Measurements from ENCODE around the gene OXNAD1.
"Not testable (repeated sequence)": the region's sequence is repeated elsewhere in the genome, so short reads cannot be mapped to it uniquely, and the experiment has no call there.

Gene OXNAD1

GRCh38 chr3:16304061-16305010, 39.3 kb downstream of the OXNAD1 start:
- peak; percentile 90 for DNase-seq

- DNase-seq, result no peak
These were observed 40.1 kb downstream of the OXNAD1 start for GRCh38 chr3:16305111-16305541.

- DNase-seq, result no peak
These were observed 43.0 kb downstream of the OXNAD1 start for GRCh38 chr3:16307832-16308531.

- DNase-seq, result no peak
These were observed 43.7 kb downstream of the OXNAD1 start for GRCh38 chr3:16308727-16309126.

GRCh38 chr3:16309558-16309957, 44.5 kb downstream of the OXNAD1 start:
- peak; percentile 84 for DNase-seq

GRCh38 chr3:16310486-16310885, 45.5 kb downstream of the OXNAD1 start:
- not testable (repeated sequence) for DNase-seq

GRCh38 chr3:16311960-16312451, 47.0 kb downstream of the OXNAD1 start:
- peak; percentile 65 for DNase-seq

GRCh38 chr3:16313886-16314645, 49.1 kb downstream of the OXNAD1 start:
- no peak for DNase-seq

GRCh38 chr3:16315623-16316022, 50.6 kb downstream of the OXNAD1 start:
- no peak for DNase-seq

GRCh38 chr3:16316396-16316795, 51.4 kb downstream of the OXNAD1 start:
- no peak for DNase-seq

- no peak for DNase-seq
These were observed 52.0 kb downstream of the OXNAD1 start for GRCh38 chr3:16316847-16317560.

- no peak for DNase-seq
These were observed 52.5 kb downstream of the OXNAD1 start for GRCh38 chr3:16317561-16317945.

GRCh38 chr3:16318176-16318575, 53.2 kb downstream of the OXNAD1 start:
- no peak for DNase-seq

GRCh38 chr3:16319307-16319706, 54.3 kb downstream of the OXNAD1 start:
- DNase-seq, result peak; percentile 77

- DNase-seq, result peak; percentile 21
These were observed 54.7 kb downstream of the OXNAD1 start for GRCh38 chr3:16319723-16320122.

GRCh38 chr3:16320711-16321110, 55.7 kb downstream of the OXNAD1 start:
- DNase-seq, result no peak

GRCh38 chr3:16322189-16322588, 57.2 kb downstream of the OXNAD1 start:
- no peak for DNase-seq

- no peak for DNase-seq
These were observed 58.7 kb downstream of the OXNAD1 start for GRCh38 chr3:16323737-16324136.

GRCh38 chr3:16325850-16326249, 60.8 kb downstream of the OXNAD1 start:
- no peak for DNase-seq

- DNase-seq, result no peak
These were observed 61.8 kb downstream of the OXNAD1 start for GRCh38 chr3:16326724-16327349.

- no peak for DNase-seq
These were observed 63.1 kb downstream of the OXNAD1 start for GRCh38 chr3:16328124-16328523.

Measured in OCI-M1 (cell line).